ENCODE measurements around the gene OR6K6.

DNA sequence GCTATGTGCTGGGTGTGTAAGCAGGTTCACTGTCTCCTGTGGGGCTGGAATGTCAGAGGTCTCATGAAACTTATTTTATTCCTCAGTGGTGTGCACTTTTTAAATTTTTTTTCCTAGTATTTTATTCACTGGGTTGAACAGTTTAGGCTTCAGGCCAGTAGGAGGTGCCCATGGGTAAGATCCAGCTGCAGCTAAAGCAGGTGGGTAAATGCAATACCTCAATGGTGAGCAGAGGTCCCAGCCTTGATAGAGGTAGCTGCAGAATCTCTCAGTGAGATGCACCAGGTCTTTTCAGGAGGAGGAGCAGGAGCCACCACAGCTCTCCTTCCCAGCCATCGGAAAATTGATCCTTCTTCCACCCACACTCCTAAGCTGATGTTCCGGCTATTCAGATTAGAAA, 39.1 kb downstream of the OR6K6 start:
- TF ChIP-seq, protein P1, sequence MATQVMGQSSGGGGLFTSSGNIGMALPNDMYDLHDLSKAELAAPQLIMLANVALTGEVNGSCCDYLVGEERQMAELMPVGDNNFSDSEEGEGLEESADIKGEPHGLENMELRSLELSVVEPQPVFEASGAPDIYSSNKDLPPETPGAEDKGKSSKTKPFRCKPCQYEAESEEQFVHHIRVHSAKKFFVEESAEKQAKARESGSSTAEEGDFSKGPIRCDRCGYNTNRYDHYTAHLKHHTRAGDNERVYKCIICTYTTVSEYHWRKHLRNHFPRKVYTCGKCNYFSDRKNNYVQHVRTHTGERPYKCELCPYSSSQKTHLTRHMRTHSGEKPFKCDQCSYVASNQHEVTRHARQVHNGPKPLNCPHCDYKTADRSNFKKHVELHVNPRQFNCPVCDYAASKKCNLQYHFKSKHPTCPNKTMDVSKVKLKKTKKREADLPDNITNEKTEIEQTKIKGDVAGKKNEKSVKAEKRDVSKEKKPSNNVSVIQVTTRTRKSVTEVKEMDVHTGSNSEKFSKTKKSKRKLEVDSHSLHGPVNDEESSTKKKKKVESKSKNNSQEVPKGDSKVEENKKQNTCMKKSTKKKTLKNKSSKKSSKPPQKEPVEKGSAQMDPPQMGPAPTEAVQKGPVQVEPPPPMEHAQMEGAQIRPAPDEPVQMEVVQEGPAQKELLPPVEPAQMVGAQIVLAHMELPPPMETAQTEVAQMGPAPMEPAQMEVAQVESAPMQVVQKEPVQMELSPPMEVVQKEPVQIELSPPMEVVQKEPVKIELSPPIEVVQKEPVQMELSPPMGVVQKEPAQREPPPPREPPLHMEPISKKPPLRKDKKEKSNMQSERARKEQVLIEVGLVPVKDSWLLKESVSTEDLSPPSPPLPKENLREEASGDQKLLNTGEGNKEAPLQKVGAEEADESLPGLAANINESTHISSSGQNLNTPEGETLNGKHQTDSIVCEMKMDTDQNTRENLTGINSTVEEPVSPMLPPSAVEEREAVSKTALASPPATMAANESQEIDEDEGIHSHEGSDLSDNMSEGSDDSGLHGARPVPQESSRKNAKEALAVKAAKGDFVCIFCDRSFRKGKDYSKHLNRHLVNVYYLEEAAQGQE (IDR thresholded peaks at IDR 0.05; ENCODE audit: borderline replicate concordance), result no peak
- TF ChIP-seq, protein P2, sequence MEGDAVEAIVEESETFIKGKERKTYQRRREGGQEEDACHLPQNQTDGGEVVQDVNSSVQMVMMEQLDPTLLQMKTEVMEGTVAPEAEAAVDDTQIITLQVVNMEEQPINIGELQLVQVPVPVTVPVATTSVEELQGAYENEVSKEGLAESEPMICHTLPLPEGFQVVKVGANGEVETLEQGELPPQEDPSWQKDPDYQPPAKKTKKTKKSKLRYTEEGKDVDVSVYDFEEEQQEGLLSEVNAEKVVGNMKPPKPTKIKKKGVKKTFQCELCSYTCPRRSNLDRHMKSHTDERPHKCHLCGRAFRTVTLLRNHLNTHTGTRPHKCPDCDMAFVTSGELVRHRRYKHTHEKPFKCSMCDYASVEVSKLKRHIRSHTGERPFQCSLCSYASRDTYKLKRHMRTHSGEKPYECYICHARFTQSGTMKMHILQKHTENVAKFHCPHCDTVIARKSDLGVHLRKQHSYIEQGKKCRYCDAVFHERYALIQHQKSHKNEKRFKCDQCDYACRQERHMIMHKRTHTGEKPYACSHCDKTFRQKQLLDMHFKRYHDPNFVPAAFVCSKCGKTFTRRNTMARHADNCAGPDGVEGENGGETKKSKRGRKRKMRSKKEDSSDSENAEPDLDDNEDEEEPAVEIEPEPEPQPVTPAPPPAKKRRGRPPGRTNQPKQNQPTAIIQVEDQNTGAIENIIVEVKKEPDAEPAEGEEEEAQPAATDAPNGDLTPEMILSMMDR (IDR thresholded peaks at IDR 0.05; ENCODE audit: poor library complexity, severe bottlenecking), result no peak
- no peak for TF ChIP-seq RAD21 (conservative IDR thresholded peaks at IDR 0.05)
- TF ChIP-seq TAF1 (IDR thresholded peaks at IDR 0.05; ENCODE audit: low read depth), result no peak
- TF ChIP-seq EZH2 (IDR thresholded peaks at IDR 0.05; ENCODE audit: borderline replicate concordance, insufficient read depth, low read length, poor library complexity, severe bottlenecking), result no peak
- no peak for TF ChIP-seq POLR2AphosphoS5 (IDR thresholded peaks at IDR 0.05)
- TF ChIP-seq EP300 (conservative IDR thresholded peaks at IDR 0.05; ENCODE audit: poor library complexity, severe bottlenecking), result no peak
- no peak for TF ChIP-seq MXI1 (conservative IDR thresholded peaks at IDR 0.05; ENCODE audit: poor library complexity, severe bottlenecking)
- TF ChIP-seq SMC3 (conservative IDR thresholded peaks at IDR 0.05; ENCODE audit: poor library complexity), result no peak
